HL-60 (cell line): ENCODE measurements around the gene RGL1.

Experiments used
- GABPA ChIP-seq: IDR thresholded peaks from 2 replicates; pipeline ENCODE4 v1.6.1; 2012; ENCODE audit warnings: low read depth
- POLR2AphosphoS5 ChIP-seq: IDR thresholded peaks from 2 replicates; pipeline ENCODE4 v1.6.1; 2012; ENCODE audit warnings: low read depth
- SPI1 ChIP-seq: IDR thresholded peaks from 2 replicates; pipeline ENCODE4 v1.6.1; 2012; ENCODE audit warnings: low read depth, mild to moderate bottlenecking, borderline replicate concordance
- TF ChIP-seq, protein P1 (sequence below): IDR thresholded peaks from one replicate; pipeline ENCODE4 v1.5.1; 2011; ENCODE audit warnings: low read length, control low read depth, inconsistent platforms; ENCODE audit not compliant: insufficient read depth
- TF ChIP-seq, protein P2 (sequence below): IDR thresholded peaks from 2 replicates; pipeline ENCODE4 v1.6.1; 2012; ENCODE audit warnings: low read depth; ENCODE audit not compliant: insufficient replicate concordance

DNA sequence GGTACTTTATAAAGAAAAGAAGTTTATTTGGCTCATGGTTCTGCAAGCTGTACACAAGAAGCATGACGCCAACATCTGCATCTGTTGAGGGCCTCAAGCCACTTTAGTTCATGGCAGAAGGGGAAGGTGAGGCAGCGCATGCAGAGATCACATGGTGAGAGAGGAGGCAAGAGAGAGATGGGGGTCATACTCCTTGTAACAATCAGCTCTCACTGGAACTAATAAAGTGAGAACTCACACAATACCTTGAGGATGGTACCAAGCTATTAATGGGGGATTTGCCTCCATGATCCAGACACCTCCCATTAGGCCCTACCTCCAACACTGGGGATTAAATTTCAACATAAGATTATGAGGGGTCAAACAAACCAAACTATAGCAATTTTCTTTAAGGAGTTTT lies 3.3 kb upstream of the RGL1 start:
- TF ChIP-seq SPI1 (no peak), POLR2AphosphoS5 (no peak), GABPA (no peak)
- TF ChIP-seq, protein P1, sequence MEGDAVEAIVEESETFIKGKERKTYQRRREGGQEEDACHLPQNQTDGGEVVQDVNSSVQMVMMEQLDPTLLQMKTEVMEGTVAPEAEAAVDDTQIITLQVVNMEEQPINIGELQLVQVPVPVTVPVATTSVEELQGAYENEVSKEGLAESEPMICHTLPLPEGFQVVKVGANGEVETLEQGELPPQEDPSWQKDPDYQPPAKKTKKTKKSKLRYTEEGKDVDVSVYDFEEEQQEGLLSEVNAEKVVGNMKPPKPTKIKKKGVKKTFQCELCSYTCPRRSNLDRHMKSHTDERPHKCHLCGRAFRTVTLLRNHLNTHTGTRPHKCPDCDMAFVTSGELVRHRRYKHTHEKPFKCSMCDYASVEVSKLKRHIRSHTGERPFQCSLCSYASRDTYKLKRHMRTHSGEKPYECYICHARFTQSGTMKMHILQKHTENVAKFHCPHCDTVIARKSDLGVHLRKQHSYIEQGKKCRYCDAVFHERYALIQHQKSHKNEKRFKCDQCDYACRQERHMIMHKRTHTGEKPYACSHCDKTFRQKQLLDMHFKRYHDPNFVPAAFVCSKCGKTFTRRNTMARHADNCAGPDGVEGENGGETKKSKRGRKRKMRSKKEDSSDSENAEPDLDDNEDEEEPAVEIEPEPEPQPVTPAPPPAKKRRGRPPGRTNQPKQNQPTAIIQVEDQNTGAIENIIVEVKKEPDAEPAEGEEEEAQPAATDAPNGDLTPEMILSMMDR, result no peak
- TF ChIP-seq, protein P2, sequence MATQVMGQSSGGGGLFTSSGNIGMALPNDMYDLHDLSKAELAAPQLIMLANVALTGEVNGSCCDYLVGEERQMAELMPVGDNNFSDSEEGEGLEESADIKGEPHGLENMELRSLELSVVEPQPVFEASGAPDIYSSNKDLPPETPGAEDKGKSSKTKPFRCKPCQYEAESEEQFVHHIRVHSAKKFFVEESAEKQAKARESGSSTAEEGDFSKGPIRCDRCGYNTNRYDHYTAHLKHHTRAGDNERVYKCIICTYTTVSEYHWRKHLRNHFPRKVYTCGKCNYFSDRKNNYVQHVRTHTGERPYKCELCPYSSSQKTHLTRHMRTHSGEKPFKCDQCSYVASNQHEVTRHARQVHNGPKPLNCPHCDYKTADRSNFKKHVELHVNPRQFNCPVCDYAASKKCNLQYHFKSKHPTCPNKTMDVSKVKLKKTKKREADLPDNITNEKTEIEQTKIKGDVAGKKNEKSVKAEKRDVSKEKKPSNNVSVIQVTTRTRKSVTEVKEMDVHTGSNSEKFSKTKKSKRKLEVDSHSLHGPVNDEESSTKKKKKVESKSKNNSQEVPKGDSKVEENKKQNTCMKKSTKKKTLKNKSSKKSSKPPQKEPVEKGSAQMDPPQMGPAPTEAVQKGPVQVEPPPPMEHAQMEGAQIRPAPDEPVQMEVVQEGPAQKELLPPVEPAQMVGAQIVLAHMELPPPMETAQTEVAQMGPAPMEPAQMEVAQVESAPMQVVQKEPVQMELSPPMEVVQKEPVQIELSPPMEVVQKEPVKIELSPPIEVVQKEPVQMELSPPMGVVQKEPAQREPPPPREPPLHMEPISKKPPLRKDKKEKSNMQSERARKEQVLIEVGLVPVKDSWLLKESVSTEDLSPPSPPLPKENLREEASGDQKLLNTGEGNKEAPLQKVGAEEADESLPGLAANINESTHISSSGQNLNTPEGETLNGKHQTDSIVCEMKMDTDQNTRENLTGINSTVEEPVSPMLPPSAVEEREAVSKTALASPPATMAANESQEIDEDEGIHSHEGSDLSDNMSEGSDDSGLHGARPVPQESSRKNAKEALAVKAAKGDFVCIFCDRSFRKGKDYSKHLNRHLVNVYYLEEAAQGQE, result no peak
